SJCRH30 (cell line): Measurements from ENCODE around the gene INTS11. TPM values are rescaled to one million over a fixed set of nuclear protein-coding genes. Genes with fewer than 3 reads are reported as not detected.

Experiments used
- DNase-seq, 2 experiments: peaks; one replicate each; pipeline ENCODE4 v3.0.0-alpha.2; 2015 to 2020
- H3K27ac ChIP-seq: fragments of 250-450 bp; sonication (Bioruptor Pico); 2 replicates; pipeline ENCODE4 v1.5.1; 2020; ENCODE audit warnings: mild to moderate bottlenecking, moderate library complexity
- H3K27me3 ChIP-seq: fragments of 250-450 bp; sonication (Bioruptor Pico); 2 replicates; pipeline ENCODE4 v1.5.1; 2020; ENCODE audit warnings: mild to moderate bottlenecking, moderate library complexity
- H3K36me3 ChIP-seq: fragments of 250-450 bp; sonication (Bioruptor Pico); 2 replicates; pipeline ENCODE4 v1.5.1; 2020; ENCODE audit warnings: mild to moderate bottlenecking, moderate library complexity
- H3K4me1 ChIP-seq: fragments of 250-450 bp; sonication (Bioruptor Pico); 2 replicates; pipeline ENCODE4 v1.5.1; 2020; ENCODE audit warnings: mild to moderate bottlenecking, moderate library complexity
- H3K4me3 ChIP-seq: fragments of 250-450 bp; sonication (Bioruptor Pico); 2 replicates; pipeline ENCODE4 v1.5.1; 2020; ENCODE audit warnings: mild to moderate bottlenecking, moderate library complexity
- H3K9me3 ChIP-seq: fragments of 250-450 bp; sonication (Bioruptor Pico); replicated peaks from 2 replicates; pipeline ENCODE4 v1.5.1; 2020; ENCODE audit warnings: mild to moderate bottlenecking, moderate library complexity
- total RNA-seq: library from RNA; depleted of rRNA; stranded (reverse); fragments of >200 nt; shearing (Covaris generic); gene quantifications from 2 replicates; pipeline ENCODE4 v1.2.3, GENCODE V29; 2014

INTS11 gene
- total RNA-seq, 1 experiment from 2014 or later, result 78.7 TPM

DNA sequence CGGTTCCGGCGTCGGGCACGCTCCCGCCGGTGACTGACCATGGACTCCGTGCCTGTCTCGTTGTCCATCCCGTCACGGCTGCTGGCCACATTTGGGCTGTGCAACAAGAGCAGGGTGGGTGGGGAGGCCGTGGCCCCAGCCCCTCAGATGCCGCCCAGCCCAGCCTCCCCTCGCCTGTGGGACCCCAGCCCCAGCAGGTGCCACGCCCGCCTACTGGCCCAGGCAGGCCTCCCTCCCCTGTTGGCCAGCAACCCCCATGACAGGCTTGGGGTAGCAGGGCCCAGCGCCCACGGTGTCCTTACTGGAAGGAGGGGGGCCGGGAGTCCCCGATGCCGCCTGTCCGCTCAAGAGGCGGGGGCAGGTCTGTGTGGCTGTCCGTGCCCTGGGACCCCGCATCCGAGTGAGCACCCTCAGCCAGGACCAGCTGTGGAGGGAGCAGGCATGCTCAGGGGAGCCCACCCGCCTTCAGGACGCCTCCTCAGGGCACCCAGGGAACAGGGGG is 17.7 kb upstream of the INTS11 start:
- Histone ChIP-seq H3K36me3 (peaks cover 12% of the 10 kb centered on the region), H3K27me3 (no peaks in the 10 kb centered on the region), H3K4me1 (no peaks in the 10 kb centered on the region; the same call in 1 of the 2 replicates), H3K4me3 (no peak overlapping the region), H3K9me3 (no peaks in the 10 kb centered on the region), H3K27ac (no peak overlapping the region)
- DNase-seq, result no peak

DNA sequence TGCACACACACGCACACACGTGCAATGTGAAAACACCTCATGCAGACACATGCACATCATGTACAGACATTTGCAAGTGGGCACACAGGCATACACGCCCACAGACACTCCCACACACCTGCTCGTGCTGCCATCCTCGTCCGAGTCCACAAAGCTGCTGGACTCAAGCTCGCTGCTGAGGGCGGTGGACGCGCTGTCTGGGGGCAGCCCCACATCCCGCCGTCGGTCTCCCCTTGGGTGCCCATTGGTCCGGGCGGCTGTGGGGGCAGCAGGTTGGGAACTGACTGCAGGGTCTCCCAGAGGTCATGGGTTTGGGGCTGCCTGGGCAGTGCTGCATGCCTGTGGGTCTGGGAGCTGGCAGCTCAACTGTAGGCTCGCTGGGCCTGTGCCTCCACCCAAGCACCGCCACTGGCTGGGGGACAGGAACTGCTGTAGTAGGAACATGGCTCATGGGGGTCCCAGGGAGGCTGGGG is 17.1 kb upstream of the INTS11 start:
- no peak for DNase-seq
- Histone ChIP-seq H3K27ac (no peak overlapping the region), H3K27me3 (no peaks in the 10 kb centered on the region), H3K36me3 (peaks cover 12% of the 10 kb centered on the region), H3K4me3 (no peak overlapping the region), H3K9me3 (no peaks in the 10 kb centered on the region), H3K4me1 (no peaks in the 10 kb centered on the region; the same call in 1 of the 2 replicates)

DNA sequence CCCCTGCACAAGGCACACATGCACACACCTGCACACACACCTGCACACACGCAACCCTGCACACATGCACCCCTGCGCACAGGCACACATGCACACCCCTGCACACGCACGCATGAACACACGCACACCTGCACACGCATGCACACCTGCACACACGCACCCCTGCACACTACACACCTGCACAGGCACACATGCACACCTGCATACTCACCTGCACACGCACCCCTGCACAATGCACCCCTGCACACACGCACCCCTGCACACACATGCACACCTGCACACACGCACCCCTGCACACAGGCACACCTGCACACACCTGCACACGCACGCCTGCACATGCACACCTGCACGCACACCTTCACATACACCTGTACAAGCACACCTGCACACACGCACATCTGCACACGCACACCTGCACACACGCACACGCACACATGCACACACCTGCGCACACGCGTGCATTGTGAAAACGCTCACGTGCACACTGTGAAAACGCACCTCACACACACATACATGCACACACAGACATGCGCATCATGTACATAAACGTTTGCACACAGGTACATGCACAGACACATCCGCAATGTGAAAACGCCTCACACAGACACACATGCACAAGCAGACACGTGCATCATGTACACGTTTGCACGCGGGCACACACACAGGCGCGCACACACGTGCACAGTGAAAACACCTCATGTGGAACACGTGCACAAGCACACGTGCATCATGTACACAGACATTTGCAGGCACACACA is 16.5 kb upstream of the INTS11 start:
- Histone ChIP-seq H3K27me3 (no peaks in the 10 kb centered on the region), H3K36me3 (peaks cover 12% of the 10 kb centered on the region), H3K4me1 (no peaks in the 10 kb centered on the region; the same call in 1 of the 2 replicates), H3K4me3 (no peak overlapping the region), H3K27ac (no peak overlapping the region), H3K9me3 (no peaks in the 10 kb centered on the region)
- no peak for DNase-seq

DNA sequence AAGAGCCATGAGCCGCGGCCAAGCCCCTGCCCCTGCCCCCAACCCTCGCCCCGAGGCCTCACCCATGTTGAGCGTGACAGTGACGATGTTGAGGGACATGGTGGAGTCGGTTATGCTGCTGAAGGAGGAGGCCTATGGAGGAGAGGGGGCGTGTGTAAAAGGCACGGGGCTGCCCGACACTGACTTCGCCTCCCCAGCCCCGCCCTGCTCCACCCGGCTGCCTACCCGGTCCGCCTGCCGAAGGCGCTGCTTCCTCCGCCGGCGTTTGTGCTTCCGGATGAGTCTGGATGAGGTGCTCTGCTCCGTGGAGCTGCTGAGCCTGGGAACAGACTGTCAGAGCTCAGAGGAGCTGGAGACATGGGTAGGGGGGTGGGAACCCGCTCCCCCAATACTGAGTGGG is 15.7 kb upstream of the INTS11 start:
- Histone ChIP-seq H3K27ac (no peak overlapping the region), H3K4me3 (no peak overlapping the region), H3K4me1 (no peaks in the 10 kb centered on the region; the same call in 1 of the 2 replicates), H3K9me3 (no peaks in the 10 kb centered on the region), H3K27me3 (no peaks in the 10 kb centered on the region), H3K36me3 (peaks cover 12% of the 10 kb centered on the region)
- no peak for DNase-seq

DNA sequence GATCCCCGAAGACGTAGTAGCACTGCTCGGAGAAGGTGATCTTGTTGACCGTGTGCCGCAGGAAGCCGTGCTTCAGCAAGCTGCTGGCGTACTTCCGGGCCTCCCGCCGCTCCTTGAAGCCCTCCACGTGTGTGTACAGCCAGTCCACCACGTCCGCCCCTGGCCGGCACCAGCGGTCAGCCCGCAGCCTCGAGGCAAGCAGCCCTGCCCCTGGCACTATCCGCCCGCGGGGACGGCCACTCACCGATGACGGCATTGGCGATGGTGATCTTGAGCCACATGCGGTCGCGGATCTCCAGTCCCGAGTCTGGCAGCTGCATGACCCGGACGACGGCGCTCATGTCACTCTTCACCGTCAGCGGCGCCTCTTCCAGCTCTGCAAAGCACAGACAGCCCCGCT is 13.8 kb upstream of the INTS11 start:
- no peak for DNase-seq
- Histone ChIP-seq H3K4me3 (no peak overlapping the region), H3K36me3 (peaks cover 12% of the 10 kb centered on the region), H3K4me1 (no peaks in the 10 kb centered on the region; the same call in 1 of the 2 replicates), H3K27me3 (no peaks in the 10 kb centered on the region), H3K27ac (no peak overlapping the region), H3K9me3 (no peaks in the 10 kb centered on the region)

DNA sequence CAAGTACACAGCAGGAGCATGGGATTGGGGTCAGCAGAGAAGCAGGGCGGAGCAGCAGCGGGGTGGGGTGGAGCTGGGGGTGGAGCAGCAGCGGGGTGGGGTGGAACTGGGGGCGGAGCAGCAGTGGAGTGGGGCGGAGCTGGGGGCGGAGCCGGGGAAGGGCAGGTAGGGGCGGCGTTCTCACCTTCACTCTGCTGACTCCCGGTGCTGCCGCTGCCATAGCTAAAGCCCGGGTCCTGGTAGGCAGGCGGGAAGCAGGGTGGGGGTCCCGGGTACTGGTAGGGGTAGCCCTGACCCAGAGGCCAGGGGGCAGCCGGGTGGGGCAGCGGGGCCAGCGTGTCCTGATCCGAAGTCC is 13.3 kb upstream of the INTS11 start:
- no peak for DNase-seq
- Histone ChIP-seq H3K9me3 (no peaks in the 10 kb centered on the region), H3K4me3 (no peak overlapping the region), H3K27me3 (no peaks in the 10 kb centered on the region), H3K27ac (no peak overlapping the region), H3K4me1 (no peaks in the 10 kb centered on the region; the same call in 1 of the 2 replicates), H3K36me3 (peaks cover 12% of the 10 kb centered on the region)

DNA sequence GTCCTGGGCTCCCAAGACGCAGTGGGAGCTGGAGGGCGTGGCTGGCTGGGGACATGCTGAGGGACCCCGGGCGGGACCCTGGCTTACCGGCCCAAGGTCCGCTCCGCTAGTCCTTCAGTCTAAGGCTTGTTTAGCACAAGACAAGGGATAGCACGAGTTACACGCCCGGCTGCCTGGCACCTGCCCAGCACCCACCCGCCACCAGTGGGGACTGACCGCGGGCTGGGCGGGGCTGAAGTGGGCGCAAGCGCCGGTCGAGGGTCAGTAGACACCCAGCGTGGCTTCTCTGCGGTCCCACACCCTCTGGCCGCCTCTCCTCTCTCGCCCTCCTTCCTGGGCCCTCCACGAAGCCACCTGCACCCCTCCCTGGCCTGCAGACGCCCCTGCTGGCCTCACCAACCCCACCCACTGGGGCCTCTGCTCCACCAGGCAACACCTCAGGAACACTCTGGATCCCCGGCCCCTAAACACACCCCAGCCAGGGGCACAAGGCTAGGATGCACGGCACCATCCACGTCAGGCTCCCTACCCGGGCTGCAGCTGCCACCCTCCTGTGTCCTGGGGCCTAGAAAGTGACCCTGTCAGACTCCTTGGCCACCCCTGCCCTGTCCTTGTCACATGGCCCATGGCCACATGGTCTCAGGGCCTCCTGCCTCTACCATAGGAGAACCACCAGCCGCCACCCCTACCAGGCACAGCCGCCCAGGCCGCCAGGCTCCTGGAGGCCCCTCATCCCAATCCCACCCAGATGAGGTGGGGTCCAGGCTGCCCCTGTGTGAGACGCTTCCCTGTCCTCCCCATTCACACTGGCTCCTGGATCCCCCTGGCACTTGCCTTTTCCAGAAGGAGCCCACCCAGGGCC is 12.7 kb upstream of the INTS11 start:
- H3K27me3 ChIP-seq, result no peaks in the 10 kb centered on the region
- H3K27ac ChIP-seq, result no peak overlapping the region
- no peaks in the 10 kb centered on the region; the same call in 1 of the 2 replicates for H3K4me1 ChIP-seq
- H3K36me3 ChIP-seq, result peaks cover 12% of the 10 kb centered on the region
- no peak for DNase-seq
- H3K9me3 ChIP-seq, result no peaks in the 10 kb centered on the region
- no peak overlapping the region for H3K4me3 ChIP-seq

DNA sequence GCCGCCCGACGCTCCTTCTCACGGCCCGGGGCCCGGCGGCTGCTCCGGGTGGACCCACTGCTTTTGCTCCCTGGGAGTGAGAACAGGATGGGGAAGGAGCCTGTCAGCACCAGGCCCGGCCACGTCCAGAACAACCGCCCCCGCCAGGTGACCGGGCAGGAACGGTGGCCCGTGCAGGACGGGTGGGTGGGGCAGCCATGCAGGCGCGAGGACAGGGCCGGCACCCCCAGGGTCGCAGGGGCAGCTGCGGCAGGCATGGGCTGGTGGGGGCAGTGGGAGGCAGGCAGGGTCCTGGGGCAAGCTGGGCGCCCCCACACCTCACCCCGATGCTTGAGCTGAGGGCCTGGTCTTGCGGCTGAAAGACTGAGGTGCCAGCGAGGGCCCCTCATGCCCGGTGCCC is 12.0 kb upstream of the INTS11 start:
- no peaks in the 10 kb centered on the region for H3K27me3 ChIP-seq
- H3K36me3 ChIP-seq, result peaks cover 12% of the 10 kb centered on the region

DNA sequence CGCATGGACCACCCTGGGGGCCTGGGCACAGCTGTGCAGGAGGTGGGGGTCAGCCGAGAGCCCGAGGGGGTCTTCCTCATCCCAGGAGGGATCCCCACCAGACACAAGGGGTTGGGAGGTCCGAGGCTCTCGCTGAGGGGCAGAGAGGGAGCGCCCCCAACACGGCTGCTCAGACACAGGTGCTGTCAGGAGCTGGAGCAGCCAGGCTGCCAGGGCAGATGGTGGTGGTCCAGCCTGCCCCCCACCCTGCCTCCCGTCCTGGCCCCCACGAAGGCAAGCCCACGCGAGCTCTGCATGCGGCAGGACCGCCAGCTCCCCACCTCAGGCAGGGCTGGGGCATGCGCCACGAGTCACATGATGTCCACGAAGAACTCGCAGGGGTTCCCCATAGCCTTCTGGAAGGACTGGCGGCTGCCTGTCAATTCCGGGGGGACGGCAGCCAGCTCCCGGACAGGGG is 11.4 kb upstream of the INTS11 start:
- no peak for DNase-seq
- Histone ChIP-seq H3K4me1 (peaks cover 7% of the 10 kb centered on the region; the same call in 1 of the 2 replicates), H3K9me3 (no peaks in the 10 kb centered on the region), H3K4me3 (no peak overlapping the region), H3K27me3 (no peaks in the 10 kb centered on the region), H3K27ac (no peak overlapping the region), H3K36me3 (peaks cover 7% of the 10 kb centered on the region)

More for the DNA sequence above, 12.0 kb upstream of the INTS11 start:
- no peak overlapping the region for H3K4me3 ChIP-seq
- H3K4me1 ChIP-seq, result peaks cover under 1% of the 10 kb centered on the region; the same call in 1 of the 2 replicates
- no peak for DNase-seq
- no peak overlapping the region for H3K27ac ChIP-seq
- H3K9me3 ChIP-seq, result no peaks in the 10 kb centered on the region

DNA sequence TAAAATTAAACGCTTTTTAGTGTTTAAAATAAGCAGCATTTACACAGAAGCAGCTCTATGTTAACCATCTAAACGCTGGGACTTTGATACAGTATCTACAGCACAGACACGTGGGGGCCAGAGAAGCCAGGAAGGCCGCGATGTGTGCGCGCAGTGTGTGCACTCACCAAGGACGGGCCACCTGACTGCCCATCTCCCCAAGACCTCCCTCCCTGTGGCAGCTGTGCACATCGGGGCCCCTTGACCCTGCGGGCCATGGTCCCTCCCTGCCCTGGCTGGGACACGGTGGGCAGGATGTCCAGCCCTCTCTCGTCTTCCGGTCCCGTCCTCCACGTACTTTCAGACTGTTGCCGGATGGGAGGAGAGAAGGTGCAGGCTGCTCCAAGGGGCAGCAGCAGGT is 10.8 kb upstream of the INTS11 start:
- H3K27me3 ChIP-seq, result no peaks in the 10 kb centered on the region
- H3K4me3 ChIP-seq, result no peak overlapping the region
- peaks cover 11% of the 10 kb centered on the region; the same call in 1 of the 2 replicates for H3K4me1 ChIP-seq
- peaks cover 6% of the 10 kb centered on the region for H3K36me3 ChIP-seq
- H3K9me3 ChIP-seq, result no peaks in the 10 kb centered on the region
- DNase-seq, result no peak
- H3K27ac ChIP-seq, result no peak overlapping the region

DNA sequence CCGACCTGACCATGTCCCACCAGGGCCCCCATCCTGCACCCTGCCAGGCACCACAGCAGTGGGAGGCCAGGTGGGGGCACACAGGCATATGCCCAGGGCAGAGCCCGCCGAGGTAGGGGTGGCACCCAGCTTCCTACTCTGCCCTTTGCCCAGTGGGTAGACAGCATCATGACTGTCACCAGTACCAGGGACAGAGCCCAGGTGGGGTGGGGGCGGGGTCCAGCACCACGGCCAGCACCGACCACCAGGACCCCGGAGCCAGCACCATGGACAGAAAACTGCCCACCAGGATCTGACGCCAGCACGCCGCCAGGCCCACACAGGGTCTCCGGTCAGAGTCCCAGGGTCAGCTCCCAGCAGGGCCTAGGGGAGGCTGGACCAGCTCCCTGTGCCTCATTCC is 10.4 kb upstream of the INTS11 start:
- peaks cover 6% of the 10 kb centered on the region for H3K36me3 ChIP-seq
- peak; percentile 58 to 62 for DNase-seq
- peaks cover 11% of the 10 kb centered on the region; the same call in 1 of the 2 replicates for H3K4me1 ChIP-seq
- H3K27ac ChIP-seq, result no peak overlapping the region
- no peaks in the 10 kb centered on the region for H3K27me3 ChIP-seq
- H3K9me3 ChIP-seq, result no peaks in the 10 kb centered on the region
- H3K4me3 ChIP-seq, result no peak overlapping the region

DNA sequence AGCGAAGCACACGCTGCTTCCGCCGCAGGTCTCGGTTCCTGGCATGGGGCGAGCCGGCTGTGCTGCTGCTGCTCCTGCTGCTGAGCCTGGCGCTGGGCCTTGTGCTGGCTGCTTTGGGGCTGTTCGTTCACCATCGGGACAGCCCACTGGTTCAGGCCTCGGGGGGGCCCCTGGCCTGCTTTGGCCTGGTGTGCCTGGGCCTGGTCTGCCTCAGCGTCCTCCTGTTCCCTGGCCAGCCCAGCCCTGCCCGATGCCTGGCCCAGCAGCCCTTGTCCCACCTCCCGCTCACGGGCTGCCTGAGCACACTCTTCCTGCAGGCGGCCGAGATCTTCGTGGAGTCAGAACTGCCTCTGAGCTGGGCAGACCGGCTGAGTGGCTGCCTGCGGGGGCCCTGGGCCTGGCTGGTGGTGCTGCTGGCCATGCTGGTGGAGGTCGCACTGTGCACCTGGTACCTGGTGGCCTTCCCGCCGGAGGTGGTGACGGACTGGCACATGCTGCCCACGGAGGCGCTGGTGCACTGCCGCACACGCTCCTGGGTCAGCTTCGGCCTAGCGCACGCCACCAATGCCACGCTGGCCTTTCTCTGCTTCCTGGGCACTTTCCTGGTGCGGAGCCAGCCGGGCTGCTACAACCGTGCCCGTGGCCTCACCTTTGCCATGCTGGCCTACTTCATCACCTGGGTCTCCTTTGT is 9.2 kb upstream of the INTS11 start:
- no peak for DNase-seq
- Histone ChIP-seq H3K9me3 (no peaks in the 10 kb centered on the region), H3K4me1 (peaks cover 11% of the 10 kb centered on the region; the same call in 1 of the 2 replicates), H3K27me3 (no peaks in the 10 kb centered on the region), H3K36me3 (peaks cover 6% of the 10 kb centered on the region), H3K27ac (no peak overlapping the region), H3K4me3 (no peak overlapping the region)

DNA sequence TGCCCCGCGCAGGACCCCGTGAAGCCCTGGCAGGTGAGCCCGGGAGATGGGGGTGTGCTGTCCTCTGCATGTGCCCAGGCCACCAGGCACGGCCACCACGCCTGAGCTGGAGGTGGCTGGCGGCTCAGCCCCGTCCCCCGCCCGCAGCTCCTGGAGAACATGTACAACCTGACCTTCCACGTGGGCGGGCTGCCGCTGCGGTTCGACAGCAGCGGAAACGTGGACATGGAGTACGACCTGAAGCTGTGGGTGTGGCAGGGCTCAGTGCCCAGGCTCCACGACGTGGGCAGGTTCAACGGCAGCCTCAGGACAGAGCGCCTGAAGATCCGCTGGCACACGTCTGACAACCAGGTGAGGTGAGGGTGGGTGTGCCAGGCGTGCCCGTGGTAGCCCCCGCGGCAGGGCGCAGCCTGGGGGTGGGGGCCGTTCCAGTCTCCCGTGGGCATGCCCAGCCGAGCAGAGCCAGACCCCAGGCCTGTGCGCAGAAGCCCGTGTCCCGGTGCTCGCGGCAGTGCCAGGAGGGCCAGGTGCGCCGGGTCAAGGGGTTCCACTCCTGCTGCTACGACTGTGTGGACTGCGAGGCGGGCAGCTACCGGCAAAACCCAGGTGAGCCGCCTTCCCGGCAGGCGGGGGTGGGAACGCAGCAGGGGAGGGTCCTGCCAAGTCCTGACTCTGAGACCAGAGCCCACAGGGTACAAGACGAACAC is 8.5 kb upstream of the INTS11 start:
- Histone ChIP-seq H3K9me3 (no peaks in the 10 kb centered on the region), H3K27ac (no peak overlapping the region), H3K4me3 (no peak overlapping the region), H3K27me3 (no peaks in the 10 kb centered on the region), H3K36me3 (no peaks in the 10 kb centered on the region), H3K4me1 (peaks cover 11% of the 10 kb centered on the region; the same call in 1 of the 2 replicates)
- DNase-seq, result no peak
